HS-5 (cell line): ENCODE measurements around the gene CPNE9.

Source experiments
- DNase-seq: peaks from one replicate; pipeline ENCODE4 v3.0.0-alpha.2; 2012; ENCODE audit warnings: low read depth

CPNE9 gene, protein sequence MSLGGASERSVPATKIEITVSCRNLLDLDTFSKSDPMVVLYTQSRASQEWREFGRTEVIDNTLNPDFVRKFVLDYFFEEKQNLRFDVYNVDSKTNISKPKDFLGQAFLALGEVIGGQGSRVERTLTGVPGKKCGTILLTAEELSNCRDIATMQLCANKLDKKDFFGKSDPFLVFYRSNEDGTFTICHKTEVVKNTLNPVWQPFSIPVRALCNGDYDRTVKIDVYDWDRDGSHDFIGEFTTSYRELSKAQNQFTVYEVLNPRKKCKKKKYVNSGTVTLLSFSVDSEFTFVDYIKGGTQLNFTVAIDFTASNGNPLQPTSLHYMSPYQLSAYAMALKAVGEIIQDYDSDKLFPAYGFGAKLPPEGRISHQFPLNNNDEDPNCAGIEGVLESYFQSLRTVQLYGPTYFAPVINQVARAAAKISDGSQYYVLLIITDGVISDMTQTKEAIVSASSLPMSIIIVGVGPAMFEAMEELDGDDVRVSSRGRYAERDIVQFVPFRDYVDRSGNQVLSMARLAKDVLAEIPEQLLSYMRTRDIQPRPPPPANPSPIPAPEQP

DNA sequence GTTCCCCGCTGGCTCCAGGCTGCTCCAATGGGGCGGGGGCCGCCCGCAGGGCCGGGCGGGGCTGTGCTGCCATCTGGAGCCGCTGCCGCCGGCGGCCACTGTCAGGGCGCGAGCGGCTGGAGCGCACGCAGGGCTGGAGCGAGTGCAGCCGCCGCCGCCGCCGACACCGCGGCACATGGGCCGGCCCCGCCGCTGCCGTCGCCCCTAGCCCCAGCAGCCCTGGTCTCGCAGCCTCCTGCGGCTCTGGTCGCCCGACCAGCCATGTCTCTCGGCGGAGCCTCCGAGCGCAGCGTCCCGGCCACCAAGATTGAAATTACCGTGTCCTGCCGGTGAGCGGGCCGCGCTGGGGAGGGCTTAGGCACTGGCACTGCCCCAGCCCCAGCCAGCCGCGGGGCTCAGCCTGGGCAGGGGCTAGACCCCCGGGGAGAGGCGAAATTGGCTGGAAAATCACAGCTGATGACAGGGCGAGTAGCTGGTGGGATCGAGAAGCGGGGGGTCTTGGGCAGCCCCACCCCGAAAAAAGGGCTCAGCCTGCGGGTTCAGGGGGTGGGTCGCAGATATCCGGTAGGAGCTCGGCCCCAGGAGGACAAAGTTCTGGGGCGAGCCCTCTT lies at the start of gene CPNE9:
Gene CPNE9, plus strand, starts transcription at position 98 of the 611 bp plus-strand sequence. Its CDS starts 164 bp downstream, at position 262.
- DNase-seq: no peak

GRCh38 chr3:9659849-9660248 lies 43.8 kb upstream of the CPNE9 start:
- DNase-seq: no peak

DNA sequence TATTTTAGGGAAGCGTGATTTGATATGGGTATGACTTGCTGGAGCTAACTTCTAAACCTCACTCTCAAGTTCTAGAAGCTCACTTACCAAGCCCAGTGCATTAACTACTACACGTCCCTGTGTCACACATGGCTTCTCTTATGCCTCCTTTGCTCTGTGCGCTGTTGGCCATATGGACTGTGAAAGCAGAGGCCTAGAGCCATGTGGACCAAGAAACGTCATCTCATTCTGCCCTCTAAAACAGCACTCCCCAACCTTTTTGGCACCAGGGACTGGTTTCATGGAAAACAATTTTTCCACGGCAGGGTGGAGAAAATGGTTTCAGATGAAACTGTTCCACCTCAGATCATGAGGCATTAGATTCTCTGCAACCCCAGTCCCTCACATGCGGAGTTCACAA lies 42.7 kb upstream of the CPNE9 start:
- no peak for DNase-seq

DNA sequence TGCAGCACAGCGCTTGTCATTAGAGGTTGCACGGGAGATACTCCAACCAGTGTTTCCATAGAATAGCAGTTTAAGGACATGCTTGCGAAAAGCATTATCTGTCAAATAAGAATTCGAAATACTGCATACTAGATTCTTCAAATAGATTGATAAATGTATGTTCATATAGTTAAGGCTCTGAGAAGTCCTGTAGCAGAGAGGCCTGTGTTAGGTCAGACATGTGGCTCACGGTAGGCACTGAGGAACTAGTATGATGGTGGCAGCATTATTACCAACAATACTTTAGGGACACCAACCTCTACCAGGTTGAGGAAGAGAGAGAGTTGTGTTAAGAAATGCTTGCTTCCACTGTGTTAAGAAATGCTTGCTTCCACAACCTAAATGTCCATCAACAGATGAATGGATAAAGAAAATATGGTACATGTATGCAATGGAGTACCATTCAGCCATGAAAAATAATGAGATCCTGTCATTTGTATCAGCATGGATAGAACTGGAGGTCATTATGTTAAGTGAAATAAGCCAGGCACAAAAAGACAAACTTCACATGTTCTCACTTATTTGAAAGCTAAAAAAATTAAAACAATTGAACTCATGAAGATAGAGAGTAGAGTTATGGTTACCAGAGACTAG lies 39.4 kb upstream of the CPNE9 start:
- DNase-seq: no peak

GRCh38 chr3:9666704-9667445 lies 36.8 kb upstream of the CPNE9 start:
- DNase-seq: no peak

DNA sequence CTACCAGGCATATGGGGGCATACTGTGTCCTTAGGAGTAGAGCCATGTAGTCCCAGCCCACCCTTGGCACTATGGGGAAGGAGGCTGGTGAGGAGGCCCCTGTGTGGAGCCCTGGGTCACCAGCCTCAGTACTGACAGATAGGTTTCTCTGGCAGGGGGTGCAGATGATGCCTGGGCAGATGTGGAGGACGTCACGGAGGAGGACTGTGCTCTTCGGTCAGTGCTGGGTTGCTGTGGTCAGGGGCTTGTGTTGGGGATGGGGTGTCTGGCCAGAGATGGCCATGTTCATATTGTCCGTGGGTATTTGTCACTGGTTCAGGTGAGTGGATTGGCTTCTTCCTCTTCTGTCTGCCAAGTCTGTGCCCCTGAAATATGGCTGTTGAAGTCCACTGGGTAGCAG lies 34.4 kb upstream of the CPNE9 start:
- DNase-seq: no peak

DNA sequence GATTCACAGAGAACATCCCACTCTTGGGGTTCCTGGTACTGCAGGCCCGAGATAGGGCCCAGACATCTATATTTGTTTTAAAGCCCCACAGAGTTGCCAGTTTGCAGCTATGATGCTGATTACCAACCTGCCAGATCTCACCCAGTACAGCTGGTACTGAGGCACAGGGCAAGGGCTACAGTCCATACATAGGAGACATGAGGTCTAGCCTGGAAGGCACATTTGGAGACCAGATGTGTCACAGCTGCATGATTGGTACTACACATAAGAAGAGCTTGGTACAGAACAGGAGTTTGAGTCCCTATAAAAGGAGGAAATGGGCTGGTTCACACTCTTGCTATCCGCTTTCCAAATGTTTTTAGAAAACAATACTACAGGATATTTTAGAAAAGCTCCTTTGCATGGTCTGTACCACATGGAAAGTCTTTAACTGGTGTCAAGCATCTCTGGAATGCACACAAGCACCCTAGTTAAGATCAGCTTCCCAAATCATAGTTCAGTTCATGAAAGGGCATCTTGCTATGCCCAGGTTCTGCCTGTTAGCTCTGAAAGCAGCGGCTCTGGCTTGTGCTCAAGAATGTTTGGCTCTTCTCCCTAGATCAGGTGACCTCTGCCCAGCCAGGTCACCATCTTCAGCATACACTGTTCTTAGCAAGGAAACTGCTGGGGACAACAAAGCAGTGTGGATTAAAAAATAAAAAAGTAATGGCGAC lies 33.8 kb upstream of the CPNE9 start:
- no peak for DNase-seq

DNA sequence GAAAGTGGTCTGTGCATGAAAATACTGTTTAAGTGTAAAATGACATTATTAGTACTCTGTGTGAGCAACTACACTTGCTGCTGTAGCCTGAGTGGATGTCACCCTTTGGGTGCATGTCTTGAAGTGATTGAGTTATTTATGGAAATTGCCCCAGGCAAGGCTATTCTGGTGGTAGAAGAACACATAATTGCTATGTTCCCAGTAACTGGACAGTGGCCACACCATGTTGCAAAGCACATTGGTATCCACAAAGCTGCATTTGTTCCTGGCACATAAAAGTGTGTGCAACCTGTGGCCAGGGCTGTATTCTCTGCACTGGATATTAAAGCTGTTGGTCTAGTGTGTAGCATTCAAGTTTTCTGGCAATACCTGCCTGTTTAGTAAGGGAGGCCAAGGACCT lies 30.6 kb upstream of the CPNE9 start:
- no peak for DNase-seq

GRCh38 chr3:9673752-9674151 lies 29.9 kb upstream of the CPNE9 start:
- no peak for DNase-seq

- DNase-seq: no peak
These were observed 27.8 kb upstream of the CPNE9 start for GRCh38 chr3:9675736-9676290.

DNA sequence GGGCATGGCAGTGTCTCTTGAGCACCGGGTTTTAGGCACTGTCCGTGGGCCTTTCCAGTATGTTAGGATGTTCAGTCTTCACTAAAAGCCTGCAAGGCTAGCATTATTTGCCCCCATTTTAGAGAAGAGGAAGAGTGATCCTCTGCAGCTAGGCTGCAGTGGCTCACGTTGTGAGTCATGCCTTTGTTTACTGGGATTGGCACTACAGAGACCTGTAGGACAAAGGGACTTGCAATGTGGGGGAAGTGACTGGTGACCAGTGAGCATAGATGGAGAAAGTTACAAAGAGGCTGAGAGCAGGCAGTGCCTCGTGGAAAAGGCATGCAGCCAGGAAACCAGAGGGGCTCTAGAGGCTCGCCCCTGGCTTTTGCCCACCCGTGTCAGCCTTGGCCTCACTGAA lies 26.8 kb upstream of the CPNE9 start:
- DNase-seq: no peak

DNA sequence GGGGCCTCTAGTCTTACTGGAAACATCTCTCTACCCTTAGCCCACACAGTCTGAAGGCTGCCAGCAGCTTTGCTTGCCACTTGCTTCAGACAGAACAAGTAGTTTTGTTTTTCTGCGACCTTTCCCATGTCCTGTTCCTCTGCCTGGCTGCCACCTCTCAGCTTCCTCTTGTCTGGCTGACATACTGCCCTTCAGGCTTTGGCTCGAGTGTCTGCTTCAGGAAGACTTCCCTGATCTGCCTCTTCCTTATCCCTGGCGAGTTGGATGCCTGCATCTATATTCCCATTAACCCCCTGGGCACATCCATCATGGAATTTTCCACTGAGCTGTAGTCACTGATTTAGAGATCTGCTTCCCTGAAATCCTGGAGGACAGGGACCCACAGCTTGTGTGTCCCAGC lies 25.1 kb upstream of the CPNE9 start:
- no peak for DNase-seq

DNA sequence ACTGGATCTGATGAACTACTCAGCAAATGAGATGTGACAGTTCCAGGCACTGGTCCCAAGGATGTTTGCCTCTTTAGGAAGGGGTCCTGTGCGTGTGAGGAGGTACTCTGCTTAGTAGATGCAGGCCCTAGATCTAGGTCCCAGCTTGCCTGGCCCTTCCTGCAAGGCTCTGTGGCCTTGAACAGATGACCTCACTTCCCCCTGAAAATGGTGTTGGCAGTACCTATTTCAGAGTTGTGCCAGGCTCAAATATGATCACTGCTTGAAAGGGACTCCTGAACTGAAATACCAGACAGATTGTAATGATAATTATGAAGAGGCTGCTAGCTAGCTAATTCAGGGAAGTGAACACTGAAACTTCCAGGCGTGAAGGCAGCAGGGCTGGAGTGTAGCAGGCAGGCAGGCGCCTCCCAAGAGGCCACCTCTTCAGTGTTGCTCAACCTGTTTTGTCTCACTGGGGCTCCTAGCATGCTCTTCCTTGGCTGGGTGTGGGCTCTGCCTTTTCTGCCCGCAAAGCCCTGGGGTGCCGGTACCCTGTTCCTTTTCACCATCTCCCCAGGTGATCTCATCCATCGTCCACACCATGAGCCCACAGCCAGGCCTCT lies 24.1 kb upstream of the CPNE9 start:
- no peak for DNase-seq

DNA sequence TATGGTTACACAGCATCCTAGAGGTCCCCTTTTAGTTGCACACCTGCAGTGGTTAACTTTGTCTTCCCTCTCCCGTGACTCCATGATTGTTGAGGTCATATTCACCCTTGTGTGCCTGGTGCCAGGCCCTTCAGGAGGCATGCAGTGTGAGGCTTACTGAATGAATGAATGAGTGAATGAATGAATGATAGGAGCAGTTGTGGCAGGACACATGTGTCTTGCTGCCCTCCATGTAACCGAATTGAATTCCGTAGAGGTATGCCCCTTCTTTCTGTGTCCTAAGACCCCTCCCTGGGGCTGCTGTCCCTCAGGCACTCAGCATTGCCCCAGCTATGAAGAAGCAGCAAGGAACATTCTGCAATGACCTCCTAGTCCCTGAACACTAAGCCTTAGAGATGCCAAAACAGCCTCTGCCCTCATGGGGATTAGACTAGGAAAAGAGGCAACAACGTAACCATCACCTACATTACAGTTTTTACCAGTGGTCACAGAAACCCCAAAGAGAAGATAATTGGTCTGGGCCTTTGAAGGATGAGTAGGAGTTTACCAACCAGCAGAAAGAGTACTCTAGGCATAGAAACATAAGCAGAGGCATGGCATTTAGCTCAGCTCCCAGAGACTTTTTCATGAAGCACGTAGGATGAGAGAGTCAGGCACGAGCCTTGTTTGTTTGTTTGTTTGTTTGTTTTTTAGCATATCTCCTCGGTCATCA lies 22.5 kb upstream of the CPNE9 start:
- DNase-seq: no peak

DNA sequence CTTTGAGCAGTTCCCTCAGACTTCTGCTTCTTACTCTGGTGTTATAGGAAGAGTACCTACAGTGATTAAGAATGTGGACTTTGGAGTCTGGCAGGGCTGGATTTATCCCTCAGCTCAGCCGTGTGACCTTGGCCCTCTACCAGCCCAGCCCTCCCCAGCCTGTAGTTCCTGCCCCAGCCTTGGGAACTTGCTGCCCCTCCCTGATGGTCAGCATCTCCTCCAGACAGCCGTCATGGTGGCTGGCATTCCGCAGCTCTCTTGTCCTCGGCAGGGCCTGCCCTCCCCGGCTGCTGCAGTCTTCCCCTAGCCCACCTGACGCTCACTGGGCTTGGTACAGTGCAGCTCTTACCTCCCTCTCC lies 21.9 kb upstream of the CPNE9 start:
- DNase-seq: no peak

GRCh38 chr3:9682096-9682495 lies 21.5 kb upstream of the CPNE9 start:
- DNase-seq: no peak

DNA sequence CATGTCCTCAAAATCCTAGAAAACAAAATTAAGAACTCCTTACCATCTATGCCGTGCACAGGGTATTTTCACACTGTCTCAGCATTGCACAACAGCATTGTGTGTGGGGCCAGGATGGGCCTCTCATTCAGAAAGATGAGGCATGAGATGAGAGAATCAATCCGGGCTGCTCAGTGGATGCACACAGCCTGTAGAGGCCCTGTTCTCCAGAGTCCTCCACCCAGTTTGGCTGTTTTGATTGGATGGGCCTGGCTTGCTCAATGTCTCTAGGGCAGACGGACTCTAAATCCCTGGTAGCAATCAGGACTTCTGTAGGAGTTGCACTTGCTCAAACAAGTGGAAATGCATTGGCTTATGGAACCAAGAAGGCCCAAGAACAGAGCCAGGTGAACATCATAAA lies 20.2 kb upstream of the CPNE9 start:
- no peak for DNase-seq

GRCh38 chr3:9685216-9686049 lies 18.2 kb upstream of the CPNE9 start:
- no peak for DNase-seq

DNA sequence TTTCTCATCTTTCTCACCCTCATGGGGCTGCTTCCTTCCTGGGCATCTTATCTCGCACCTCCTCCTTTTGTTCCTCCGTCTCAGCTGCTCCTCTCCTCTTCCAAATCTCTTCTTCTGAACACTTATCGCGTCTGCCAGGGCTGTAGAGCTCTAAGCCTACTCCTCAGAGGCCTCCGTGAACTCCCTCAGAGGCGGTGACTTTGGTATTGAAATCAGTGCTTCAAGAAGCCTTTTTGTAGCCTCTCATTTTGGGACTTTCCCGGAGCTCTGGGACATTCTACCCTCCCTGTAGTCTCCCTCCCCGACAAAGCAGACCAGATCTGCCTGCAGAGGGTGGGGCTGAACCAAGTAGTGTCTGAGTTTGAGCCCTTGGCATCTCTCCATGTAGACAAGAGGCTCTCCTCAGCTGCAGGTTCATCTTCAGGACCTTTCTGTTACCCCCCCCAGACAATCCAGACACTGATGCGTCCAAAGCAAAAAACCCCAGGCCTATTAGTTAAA lies 17.5 kb upstream of the CPNE9 start:
- no peak for DNase-seq
